Activated CD4-positive, alpha-beta T cell treated with anti-CD3 and anti-CD28 coated beads, Interleukin-2, Interleukin-6, amounts not matched to agents 100 ng/mL and 50 ng/mL, durations not matched to agents 16 hours and 8 hours (primary cell): ENCODE data around the gene TIMM10B.

Experiments
- DNase-seq: peaks from one replicate; pipeline ENCODE4 v3.0.0-alpha.2; 2020

TIMM10B gene

GRCh38 chr11:6481012-6481923, at the start of gene TIMM10B, which contains the start of gene ARFIP2:
Gene TIMM10B (plus strand): TSS chr11:6481501. CDS start chr11:6481517, 16 bp downstream.
Gene ARFIP2 (minus strand): TSS chr11:6481331. CDS start chr11:6480421, 910 bp downstream.
- DNase-seq, result peak; percentile 98

- DNase-seq, result no peak
Observed at GRCh38 chr11:6431861-6432260, 49.4 kb upstream of the TIMM10B start.

- no peak for DNase-seq
Observed at GRCh38 chr11:6433998-6434660, 47.2 kb upstream of the TIMM10B start.

- no peak for DNase-seq
Observed at GRCh38 chr11:6437423-6437822, 43.9 kb upstream of the TIMM10B start.

GRCh38 chr11:6437993-6438392, 43.3 kb upstream of the TIMM10B start:
- DNase-seq, result peak; percentile 23

GRCh38 chr11:6438979-6439571, 42.2 kb upstream of the TIMM10B start:
- DNase-seq, result peak; percentile 41

GRCh38 chr11:6440906-6441358, 40.4 kb upstream of the TIMM10B start, which contains the start of gene HPX:
Gene HPX (minus strand): TSS chr11:6440987. CDS start chr11:6440963, 24 bp downstream.
- DNase-seq, result no peak

- DNase-seq, result no peak
Observed at GRCh38 chr11:6442441-6442840, 38.9 kb upstream of the TIMM10B start.

- peak; percentile 63 for DNase-seq
Observed at GRCh38 chr11:6443269-6444003, 37.9 kb upstream of the TIMM10B start.

GRCh38 chr11:6448574-6448973, 32.7 kb upstream of the TIMM10B start:
- DNase-seq, result no peak

- DNase-seq, result no peak
Observed at GRCh38 chr11:6452219-6452618, 29.1 kb upstream of the TIMM10B start.

GRCh38 chr11:6453152-6453551, 28.1 kb upstream of the TIMM10B start:
- no peak for DNase-seq

- no peak for DNase-seq
Observed at GRCh38 chr11:6455070-6455469, 26.2 kb upstream of the TIMM10B start.

GRCh38 chr11:6456361-6457073, 24.8 kb upstream of the TIMM10B start:
- DNase-seq, result no peak

GRCh38 chr11:6457581-6458320, 23.6 kb upstream of the TIMM10B start:
- DNase-seq, result no peak

- DNase-seq, result no peak
Observed at GRCh38 chr11:6458352-6459098, 22.8 kb upstream of the TIMM10B start.

- DNase-seq, result no peak
Observed at GRCh38 chr11:6459099-6459450, 22.2 kb upstream of the TIMM10B start.

- DNase-seq, result peak; percentile 20
Observed at GRCh38 chr11:6468712-6469495, 12.4 kb upstream of the TIMM10B start.

- no peak for DNase-seq
Observed at GRCh38 chr11:6469599-6469998, 11.7 kb upstream of the TIMM10B start.

- no peak for DNase-seq
Observed at GRCh38 chr11:6472934-6473333, 8.4 kb upstream of the TIMM10B start.
